PC-9 (cell line): Measurements from ENCODE around the gene FAM193B. TPM values are rescaled to one million over a fixed set of nuclear protein-coding genes. Genes with fewer than 3 reads are reported as not detected.

Source experiments
- BruUV-seq: library from RNA; stranded (reverse); fragments of 400-500 nt; replicated peaks from 2 replicates; lab custom pipeline; 2021; lab: Mats Ljungman, UMichigan
- CTCF ChIA-PET: fragments of 300-600 bp; sonication (Branson Sonifier 250); formaldehyde crosslinking; loops from one replicate; lab custom pipeline; 2022; ENCODE audit warnings: antibody characterized with exemption; lab: Charles Lee
- POLR2A ChIA-PET: fragments of 300-600 bp; sonication (Branson Sonifier 250); formaldehyde crosslinking; loops from one replicate; lab custom pipeline; 2022; ENCODE audit warnings: antibody characterized with exemption; ENCODE audit not compliant: unreplicated experiment; lab: Charles Lee
- DNase-seq, 2 experiments: peaks; one replicate each; pipeline versions ENCODE4 v3.0.0 to v3.0.0-alpha.2; 2015 to 2022; ENCODE audit warnings: mixed read lengths in 1 of 2
- H2AFZ ChIP-seq: fragments of 200-600 bp; sonication (generic); 2 replicates; pipeline ENCODE4 v1.8.1; 2017; ENCODE audit warnings: antibody characterized with exemption
- H3F3A ChIP-seq: fragments of 200-600 bp; sonication (generic); 2 replicates; pipeline ENCODE4 v1.8.1; 2017; ENCODE audit warnings: antibody characterized with exemption, mild to moderate bottlenecking, low read depth; ENCODE audit not compliant: insufficient read depth
- H3K27ac ChIP-seq: fragments of 200-600 bp; sonication (generic); 2 replicates; pipeline ENCODE4 v1.6.1; 2016; ENCODE audit warnings: mixed run types
- H3K27me3 ChIP-seq: fragments of 200-600 bp; sonication (generic); 2 replicates; pipeline ENCODE4 v1.6.1; 2016; ENCODE audit warnings: low read depth, mixed run types; ENCODE audit not compliant: insufficient read depth
- H3K36me3 ChIP-seq: fragments of 200-600 bp; sonication (generic); 2 replicates; pipeline ENCODE4 v1.6.1; 2016; ENCODE audit warnings: low read depth, mixed run types
- H3K4me1 ChIP-seq: fragments of 200-600 bp; sonication (generic); replicated peaks from 2 replicates; pipeline ENCODE4 v1.6.1; 2016; ENCODE audit warnings: mixed run types; ENCODE audit not compliant: insufficient read depth
- H3K4me2 ChIP-seq: fragments of 200-600 bp; sonication (generic); 2 replicates; pipeline ENCODE4 v1.6.1; 2017; ENCODE audit warnings: mixed run types
- H3K4me3 ChIP-seq: fragments of 200-600 bp; sonication (generic); 2 replicates; pipeline ENCODE4 v1.6.1; 2016; ENCODE audit warnings: mixed run types
- H3K79me2 ChIP-seq: fragments of 200-600 bp; sonication (generic); 2 replicates; pipeline ENCODE4 v1.6.1; 2017; ENCODE audit warnings: low read depth, mixed run types
- H3K9me2 ChIP-seq: fragments of 200-600 bp; sonication (generic); 2 replicates; pipeline ENCODE4 v1.8.1; 2017; ENCODE audit warnings: mild to moderate bottlenecking; ENCODE audit not compliant: insufficient read depth
- H3K9me3 ChIP-seq: fragments of 200-600 bp; sonication (generic); 2 replicates; pipeline ENCODE4 v1.8.1; 2016; ENCODE audit warnings: low read depth; ENCODE audit not compliant: insufficient read depth
- H4K20me1 ChIP-seq: fragments of 200-600 bp; sonication (generic); 2 replicates; pipeline ENCODE4 v1.8.1; 2017; ENCODE audit not compliant: insufficient read depth
- EZH2 ChIP-seq: fragments of 200-600 bp; sonication (generic); IDR thresholded peaks from 2 replicates; pipeline ENCODE4 v1.8.0; 2017; ENCODE audit warnings: antibody characterized with exemption, low read depth
- intact Hi-C: fragments of 100-400 bp; cut with micrococcal nuclease; formaldehyde crosslinking; loops from one replicate; pipeline ENCODE4 v1.10.0; 2022; ENCODE audit not compliant: unreplicated experiment
- total RNA-seq: library from RNA; stranded (reverse); gene quantifications from 2 replicates; pipeline ENCODE4 v1.2.3, GENCODE V29; 2021
- TF ChIP-seq, protein P1 (sequence below): fragments of 200-600 bp; sonication (generic); conservative IDR thresholded peaks from 2 replicates; pipeline ENCODE4 v1.6.1; 2017; ENCODE audit warnings: mixed run types, antibody characterized with exemption, mild to moderate bottlenecking, moderate library complexity

Gene FAM193B
- total RNA-seq, 1 experiment from 2014 or later: 70.4 TPM

- DNase-seq: peak; percentile 96 to 98
- BruUV-seq: no TSS peak
- ChIA-PET CTCF (interaction anchor here (1.0 to 1.2 kb wide), 2 partner anchors 29 to 148 kb away, joined by 4 read pairs; no protein-coding TSS in a partner anchor), POLR2A (interaction anchor here (0.6 to 0.9 kb wide), 3 partner anchors 19 to 133 kb away, joined by 3 to 8 read pairs (median 6); partner anchors contain the start of gene PDLIM7)
- Histone ChIP-seq H3K27me3 (no peaks in the 10 kb centered on the region), H3K4me2 (peak within 1 kb of the TSS; percentile 99), H3K27ac (peak within 1 kb of the TSS; percentile 18), H3K36me3 (peaks cover 9% of the 10 kb centered on the region), H3K9me2 (no peaks in the 10 kb centered on the region), H4K20me1 (no peaks in the 10 kb centered on the region), H3F3A (peaks cover 7% of the 10 kb centered on the region; the same call in 1 of the 2 replicates), H2AFZ (peak within 1 kb of the TSS; percentile 82), H3K4me1 (peaks cover 18% of the 10 kb centered on the region), H3K4me3 (peak within 1 kb of the TSS; percentile 93), H3K79me2 (peaks cover 27% of the 10 kb centered on the region), H3K9me3 (no peaks in the 10 kb centered on the region)
- TF ChIP-seq, protein P1, sequence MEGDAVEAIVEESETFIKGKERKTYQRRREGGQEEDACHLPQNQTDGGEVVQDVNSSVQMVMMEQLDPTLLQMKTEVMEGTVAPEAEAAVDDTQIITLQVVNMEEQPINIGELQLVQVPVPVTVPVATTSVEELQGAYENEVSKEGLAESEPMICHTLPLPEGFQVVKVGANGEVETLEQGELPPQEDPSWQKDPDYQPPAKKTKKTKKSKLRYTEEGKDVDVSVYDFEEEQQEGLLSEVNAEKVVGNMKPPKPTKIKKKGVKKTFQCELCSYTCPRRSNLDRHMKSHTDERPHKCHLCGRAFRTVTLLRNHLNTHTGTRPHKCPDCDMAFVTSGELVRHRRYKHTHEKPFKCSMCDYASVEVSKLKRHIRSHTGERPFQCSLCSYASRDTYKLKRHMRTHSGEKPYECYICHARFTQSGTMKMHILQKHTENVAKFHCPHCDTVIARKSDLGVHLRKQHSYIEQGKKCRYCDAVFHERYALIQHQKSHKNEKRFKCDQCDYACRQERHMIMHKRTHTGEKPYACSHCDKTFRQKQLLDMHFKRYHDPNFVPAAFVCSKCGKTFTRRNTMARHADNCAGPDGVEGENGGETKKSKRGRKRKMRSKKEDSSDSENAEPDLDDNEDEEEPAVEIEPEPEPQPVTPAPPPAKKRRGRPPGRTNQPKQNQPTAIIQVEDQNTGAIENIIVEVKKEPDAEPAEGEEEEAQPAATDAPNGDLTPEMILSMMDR: no peak
- TF ChIP-seq EZH2: no peak
- intact Hi-C loops: loop anchor here (1.0 to 5.0 kb wide), 5 partner anchors 20 to 510 kb away; partner anchors contain the start of genes PDLIM7, PRELID1, RAB24 and TMED9
Observed at GRCh38 chr5:177516601-177517568, 37.5 kb downstream of the FAM193B start, which contains the start of gene DDX41. TSS of gene DDX41 (minus strand) at chr5:177516961. CDS start at chr5:177516945, 16 bp downstream.

- peaks cover 27% of the 10 kb centered on the region for H3K79me2 ChIP-seq
- H3K4me3 ChIP-seq: peak overlapping the region; percentile 93
- BruUV-seq: no TSS peak
- intact Hi-C loops: loop anchor here (5.0 kb wide), 2 partner anchors 213 to 508 kb away; partner anchors contain the start of genes PRELID1, RAB24 and UIMC1
- peaks cover 18% of the 10 kb centered on the region for H3K4me1 ChIP-seq
- no peaks in the 10 kb centered on the region for H3K9me3 ChIP-seq
- no peaks in the 10 kb centered on the region for H4K20me1 ChIP-seq
- H3K9me2 ChIP-seq: no peaks in the 10 kb centered on the region
- no peak overlapping the region for H2AFZ ChIP-seq
- H3F3A ChIP-seq: peaks cover 7% of the 10 kb centered on the region; the same call in 1 of the 2 replicates
- ChIA-PET CTCF (no interaction called here), POLR2A (no interaction called here)
- H3K4me2 ChIP-seq: peak overlapping the region; percentile 99
- no peak overlapping the region for H3K27ac ChIP-seq
- no peak for DNase-seq
- TF ChIP-seq EZH2: no peak
- TF ChIP-seq, protein P1: no peak
- H3K27me3 ChIP-seq: no peaks in the 10 kb centered on the region
- peaks cover 5% of the 10 kb centered on the region for H3K36me3 ChIP-seq
Observed at GRCh38 chr5:177515580-177515979, 38.8 kb downstream of the FAM193B start.

DNA sequence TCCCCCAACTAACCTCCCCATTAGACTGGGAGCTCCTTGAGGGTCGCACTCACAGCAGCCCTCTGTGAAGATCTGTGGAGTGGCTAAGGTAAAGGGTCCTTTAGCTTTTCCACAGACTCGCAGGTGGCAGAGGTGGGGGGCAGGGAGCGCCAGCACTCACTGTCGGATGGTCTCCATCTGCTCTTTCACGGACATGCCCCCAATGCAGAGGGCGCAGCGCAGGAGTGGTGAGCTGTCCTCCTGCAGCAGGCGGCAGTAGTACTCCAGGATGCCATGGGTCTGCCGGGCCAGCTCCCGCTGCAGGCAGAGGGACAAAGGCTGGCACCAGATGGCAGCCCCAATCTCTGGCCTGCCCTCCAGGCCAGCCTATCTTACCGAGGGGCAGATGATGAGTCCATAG lies 39.8 kb downstream of the FAM193B start:
- ChIA-PET CTCF (no interaction called here), POLR2A (no interaction called here)
- no peak for TF ChIP-seq EZH2
- TF ChIP-seq, protein P1: no peak
- Histone ChIP-seq H3K9me2 (no peaks in the 10 kb centered on the region), H3F3A (peaks cover 7% of the 10 kb centered on the region; the same call in 1 of the 2 replicates), H2AFZ (no peak overlapping the region), H3K9me3 (no peaks in the 10 kb centered on the region), H3K4me2 (no peak overlapping the region), H3K36me3 (peaks cover 5% of the 10 kb centered on the region), H3K79me2 (peaks cover 24% of the 10 kb centered on the region), H3K4me1 (peaks cover 17% of the 10 kb centered on the region), H3K4me3 (no peak overlapping the region), H3K27me3 (no peaks in the 10 kb centered on the region), H4K20me1 (no peaks in the 10 kb centered on the region), H3K27ac (no peak overlapping the region)
- intact Hi-C loops: no loop called here
- no TSS peak for BruUV-seq
- DNase-seq: no peak
